GM21447 (cell line): ENCODE data around the gene ATAD5.
A peak's percentile ranks its signal among the peaks of the same experiment; 100 is the strongest.
"Not testable (repeated sequence)": the region's sequence is repeated elsewhere in the genome, so short reads cannot be mapped to it uniquely, and the experiment has no call there.

Experiments
- ATAC-seq: cut with Tn5 transposase; IDR thresholded peaks from one replicate; pipeline ENCODE4 v1.9.1; 2021; ENCODE audit not compliant: unreplicated experiment

The ATAD5 gene, protein sequence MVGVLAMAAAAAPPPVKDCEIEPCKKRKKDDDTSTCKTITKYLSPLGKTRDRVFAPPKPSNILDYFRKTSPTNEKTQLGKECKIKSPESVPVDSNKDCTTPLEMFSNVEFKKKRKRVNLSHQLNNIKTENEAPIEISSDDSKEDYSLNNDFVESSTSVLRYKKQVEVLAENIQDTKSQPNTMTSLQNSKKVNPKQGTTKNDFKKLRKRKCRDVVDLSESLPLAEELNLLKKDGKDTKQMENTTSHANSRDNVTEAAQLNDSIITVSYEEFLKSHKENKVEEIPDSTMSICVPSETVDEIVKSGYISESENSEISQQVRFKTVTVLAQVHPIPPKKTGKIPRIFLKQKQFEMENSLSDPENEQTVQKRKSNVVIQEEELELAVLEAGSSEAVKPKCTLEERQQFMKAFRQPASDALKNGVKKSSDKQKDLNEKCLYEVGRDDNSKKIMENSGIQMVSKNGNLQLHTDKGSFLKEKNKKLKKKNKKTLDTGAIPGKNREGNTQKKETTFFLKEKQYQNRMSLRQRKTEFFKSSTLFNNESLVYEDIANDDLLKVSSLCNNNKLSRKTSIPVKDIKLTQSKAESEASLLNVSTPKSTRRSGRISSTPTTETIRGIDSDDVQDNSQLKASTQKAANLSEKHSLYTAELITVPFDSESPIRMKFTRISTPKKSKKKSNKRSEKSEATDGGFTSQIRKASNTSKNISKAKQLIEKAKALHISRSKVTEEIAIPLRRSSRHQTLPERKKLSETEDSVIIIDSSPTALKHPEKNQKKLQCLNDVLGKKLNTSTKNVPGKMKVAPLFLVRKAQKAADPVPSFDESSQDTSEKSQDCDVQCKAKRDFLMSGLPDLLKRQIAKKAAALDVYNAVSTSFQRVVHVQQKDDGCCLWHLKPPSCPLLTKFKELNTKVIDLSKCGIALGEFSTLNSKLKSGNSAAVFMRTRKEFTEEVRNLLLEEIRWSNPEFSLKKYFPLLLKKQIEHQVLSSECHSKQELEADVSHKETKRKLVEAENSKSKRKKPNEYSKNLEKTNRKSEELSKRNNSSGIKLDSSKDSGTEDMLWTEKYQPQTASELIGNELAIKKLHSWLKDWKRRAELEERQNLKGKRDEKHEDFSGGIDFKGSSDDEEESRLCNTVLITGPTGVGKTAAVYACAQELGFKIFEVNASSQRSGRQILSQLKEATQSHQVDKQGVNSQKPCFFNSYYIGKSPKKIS (N-terminal part only)

DNA sequence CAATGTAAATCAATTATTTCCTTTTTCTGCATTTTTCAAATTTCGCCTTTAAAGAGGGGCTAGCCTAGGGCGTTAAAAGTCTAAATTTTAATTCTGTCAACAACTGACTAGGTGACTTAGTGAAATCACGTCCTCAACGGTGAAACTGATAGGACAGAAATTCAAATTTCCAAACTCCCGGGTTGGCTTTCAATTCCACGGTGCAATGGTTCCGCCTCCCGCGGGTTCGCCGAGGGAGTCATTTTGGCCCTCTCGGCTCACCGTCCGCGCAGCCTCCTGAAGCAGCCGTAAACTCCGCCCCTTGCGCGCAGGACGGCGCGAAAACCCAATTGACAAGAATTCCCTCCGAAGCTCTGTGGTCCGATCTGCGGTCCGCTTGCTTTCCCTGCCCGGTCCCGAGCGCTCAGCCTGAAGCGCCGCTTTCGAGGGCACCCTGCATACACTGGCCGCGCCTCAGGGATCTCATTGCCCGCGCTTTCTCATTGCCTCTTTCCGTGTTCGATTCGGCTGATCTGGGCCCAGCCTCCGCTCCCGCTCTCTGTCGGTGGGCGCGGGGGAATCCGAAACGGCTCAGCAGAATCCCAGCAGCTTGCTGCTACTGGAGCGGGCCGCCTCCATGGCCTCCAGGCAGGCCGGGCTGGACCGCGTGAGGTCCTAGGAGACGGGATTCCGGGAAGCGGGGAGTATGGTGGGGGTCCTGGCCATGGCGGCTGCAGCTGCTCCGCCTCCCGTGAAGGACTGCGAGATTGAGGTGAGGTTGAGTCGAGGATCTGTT, at the start of gene ATAD5:
Gene ATAD5 (plus strand): TSS at position 304 of the 775 bp plus-strand sequence. CDS start 382 bp downstream, at position 686.
- no peak for ATAC-seq

DNA sequence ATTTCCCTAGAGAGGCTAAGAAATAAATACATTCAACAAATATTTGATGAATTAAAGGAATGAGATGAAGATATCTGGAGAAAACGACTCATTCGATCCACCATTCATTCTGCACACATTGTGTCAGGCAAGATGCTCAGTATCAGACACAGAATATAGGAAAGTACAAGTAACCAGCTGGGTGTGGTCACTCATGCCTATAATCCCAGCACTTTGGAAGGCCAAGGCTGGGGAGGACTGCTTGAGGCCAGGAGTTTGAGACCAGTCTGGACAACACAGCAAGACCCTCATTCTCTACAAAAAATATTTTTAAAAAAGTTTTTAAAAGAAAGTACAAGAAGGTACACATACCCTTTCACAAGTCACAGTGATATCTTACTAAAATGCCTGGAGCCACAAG, 49.6 kb upstream of the ATAD5 start:
- ATAC-seq, result no peak

DNA sequence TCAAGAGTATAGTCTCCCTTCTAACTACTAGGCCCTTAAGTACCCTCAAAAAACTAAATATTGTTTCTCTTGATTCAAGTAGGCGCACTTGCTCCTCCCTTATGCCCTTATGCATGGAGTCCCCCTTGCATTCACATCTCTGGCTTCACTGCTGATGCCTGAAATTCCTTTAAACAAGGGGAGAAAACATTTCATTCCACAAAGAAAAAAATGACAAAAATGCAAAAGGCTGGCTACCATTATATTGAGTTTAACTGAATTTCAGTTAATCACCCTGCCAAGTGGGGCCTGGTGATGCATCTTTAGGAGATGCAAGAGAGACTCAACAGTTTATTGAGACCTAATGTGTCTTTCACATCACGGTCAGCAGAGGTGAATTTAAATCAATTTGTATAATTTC, 42.8 kb upstream of the ATAD5 start:
- ATAC-seq, result no peak

DNA sequence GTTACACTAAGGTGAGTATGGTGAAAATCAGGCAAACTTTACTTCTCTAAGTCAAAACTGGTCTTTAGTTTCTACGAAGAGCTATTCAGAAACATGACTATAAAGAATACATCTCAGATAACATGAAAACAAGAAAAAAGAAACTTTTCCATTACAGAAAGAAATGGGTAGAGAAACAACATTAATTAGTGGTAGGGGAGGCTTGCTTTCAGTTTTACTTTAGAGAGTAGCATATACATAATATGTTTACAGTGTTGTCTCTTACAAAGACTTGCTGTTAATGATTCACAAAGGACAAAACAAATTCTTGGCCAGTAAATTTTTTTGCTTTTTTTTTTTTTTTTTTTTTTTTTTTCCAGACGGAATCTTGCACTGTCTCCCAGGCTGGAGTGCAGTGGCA, 41.5 kb upstream of the ATAD5 start:
- no peak for ATAC-seq

DNA sequence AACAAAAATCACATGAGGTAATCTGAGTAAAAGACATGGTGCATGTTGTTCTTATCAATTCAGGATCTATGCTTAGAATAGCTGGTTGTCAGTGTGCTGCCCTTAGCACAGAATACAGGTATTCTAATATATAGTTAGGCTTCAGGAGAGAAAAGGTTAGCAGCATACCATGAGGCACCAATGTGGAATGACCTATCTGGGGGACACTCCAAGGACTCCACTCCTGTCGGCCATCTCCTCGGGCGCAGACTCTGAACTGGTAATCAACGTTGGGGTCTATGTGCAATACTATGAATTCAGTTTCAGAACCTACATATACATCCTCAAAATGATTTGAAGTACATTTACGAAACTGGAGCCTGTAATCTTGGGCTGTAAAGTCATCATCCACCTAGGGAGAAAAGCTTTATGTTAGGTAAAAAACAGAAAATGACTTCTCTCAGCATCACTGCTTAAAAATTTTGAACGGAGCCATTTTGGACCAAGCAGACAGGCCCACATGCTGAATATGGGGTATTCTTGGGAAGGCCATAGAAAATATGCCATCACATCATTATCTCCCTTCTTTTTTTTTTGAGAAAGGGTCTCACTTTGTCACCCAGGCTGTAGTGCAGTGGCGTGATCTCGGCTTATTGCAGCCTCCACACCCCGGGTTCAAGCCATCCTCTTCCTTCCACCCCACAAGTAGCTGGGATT, 38.3 kb upstream of the ATAD5 start:
- no peak for ATAC-seq

DNA sequence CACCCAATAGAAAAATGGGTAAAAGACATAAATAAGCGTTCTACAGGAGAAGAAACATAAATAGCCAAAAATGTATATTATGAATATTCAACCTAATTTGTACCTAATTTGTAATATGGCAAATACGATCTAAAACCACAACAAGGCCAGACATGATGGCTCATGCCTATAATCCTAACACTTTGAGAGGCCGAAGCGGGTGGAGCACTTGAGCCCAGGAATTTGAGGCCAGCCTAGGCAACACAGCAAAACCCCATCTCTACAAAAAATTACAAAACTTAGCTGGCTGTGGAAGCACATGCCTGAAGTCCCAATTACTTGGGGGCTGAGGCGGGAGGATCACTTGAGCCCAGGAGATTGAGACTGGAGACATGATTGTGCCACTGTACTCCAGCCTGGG, 37.4 kb upstream of the ATAD5 start:
- ATAC-seq, result no peak

DNA sequence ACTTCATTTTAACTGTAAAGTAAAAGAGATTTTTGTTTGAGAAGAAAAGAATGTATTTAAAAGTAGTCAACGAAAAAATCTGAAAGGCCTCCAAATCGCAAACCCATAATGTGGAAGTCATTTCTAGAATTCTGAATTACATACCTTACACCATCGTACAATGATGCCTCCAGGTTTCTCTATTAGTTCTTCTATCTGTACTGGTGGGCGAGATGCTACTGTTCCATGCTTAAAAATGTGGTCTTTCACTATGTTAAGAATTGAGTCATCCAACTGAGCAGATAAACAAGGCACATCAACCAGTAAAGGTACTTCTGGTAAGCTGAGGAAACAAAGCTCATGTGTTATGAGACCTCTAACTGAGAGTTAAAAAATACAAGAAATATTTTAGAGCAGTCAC, 35.8 kb upstream of the ATAD5 start:
- no peak for ATAC-seq

DNA sequence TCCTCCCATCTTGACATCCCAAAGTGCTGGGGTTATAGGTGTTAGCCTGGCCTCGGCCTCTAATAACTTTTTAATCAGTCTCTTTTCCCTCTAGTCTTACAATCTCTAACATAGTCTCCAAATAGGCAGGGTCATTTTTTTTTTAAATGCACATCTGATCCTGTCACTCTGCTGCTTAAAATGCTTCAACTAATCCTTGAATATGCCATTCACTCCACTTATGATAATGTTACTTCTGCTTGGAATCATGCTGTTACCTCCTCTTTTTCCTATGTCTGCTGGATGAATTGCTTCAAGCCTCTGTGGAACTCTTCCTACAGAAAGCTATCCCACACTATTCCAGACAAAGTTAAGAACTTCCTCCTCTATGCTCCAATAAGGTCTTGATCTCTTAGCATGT, 30.1 kb upstream of the ATAD5 start:
- ATAC-seq, result no peak

DNA sequence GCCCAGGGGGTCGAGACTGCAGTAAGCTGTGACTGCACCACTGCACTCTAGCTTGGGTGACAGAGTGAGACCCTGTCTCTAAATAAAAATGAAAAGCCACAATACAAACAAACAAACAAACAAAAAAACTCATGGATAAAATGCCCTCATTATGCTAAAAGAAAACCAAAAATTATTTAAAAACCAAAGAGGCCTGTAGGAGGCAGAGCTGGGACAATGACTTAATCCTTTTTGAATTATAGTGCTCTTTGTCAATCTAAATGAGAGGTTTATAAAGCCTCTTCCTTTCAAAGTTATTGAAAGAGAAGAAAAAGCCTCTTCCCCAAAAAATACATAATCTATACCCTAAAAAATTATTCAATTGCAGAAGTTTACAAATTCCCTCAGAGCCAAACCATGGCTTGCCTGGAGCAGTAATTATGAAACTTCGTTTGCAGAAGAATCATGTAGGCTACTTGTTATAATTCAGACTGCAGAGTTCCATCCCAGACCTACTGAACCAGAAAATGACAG, 25.8 kb upstream of the ATAD5 start:
- ATAC-seq, result no peak

DNA sequence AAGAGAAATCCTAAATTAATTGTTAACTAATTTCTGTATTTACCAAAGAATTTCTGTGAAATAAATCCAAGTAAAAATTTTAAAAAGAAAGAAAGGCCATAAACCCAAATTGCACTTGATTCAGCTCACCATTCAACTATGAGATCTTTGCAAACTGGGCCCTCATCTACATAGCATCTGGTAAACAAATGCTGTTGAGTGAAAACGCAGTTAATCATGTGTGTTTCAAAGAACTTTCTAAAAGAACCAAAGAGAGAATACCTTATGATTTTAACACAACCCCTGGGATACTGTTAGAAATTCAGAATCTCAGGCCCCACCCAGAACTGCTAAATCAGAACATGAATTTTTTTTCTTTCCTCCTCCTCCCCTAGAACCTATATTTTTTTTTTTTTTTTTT, 23.9 kb upstream of the ATAD5 start:
- ATAC-seq, result no peak

DNA sequence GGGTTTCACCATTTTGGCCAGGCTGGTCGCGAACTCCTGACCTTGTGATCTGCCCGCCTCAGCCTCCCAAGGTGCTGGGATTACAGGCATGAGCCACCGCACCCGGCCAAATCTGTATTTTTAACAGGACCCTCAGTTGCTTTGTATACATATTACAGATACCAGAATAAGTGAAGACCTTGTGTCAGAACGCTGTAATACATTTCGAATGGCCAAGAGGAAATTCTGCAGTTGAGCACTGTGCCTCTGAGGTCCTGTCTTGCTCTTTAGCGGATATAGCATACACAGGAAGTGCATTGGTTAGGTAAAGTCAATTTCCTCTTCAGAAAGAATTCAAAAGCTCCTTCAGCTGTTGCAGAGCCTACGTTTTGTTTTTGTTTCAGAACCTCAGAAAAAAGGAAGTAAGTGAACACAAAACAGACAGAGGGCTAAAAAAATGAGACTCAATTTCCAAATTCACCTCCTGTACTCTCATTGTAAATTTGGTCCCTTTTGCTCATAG, 22.9 kb upstream of the ATAD5 start:
- peak; percentile 86 for ATAC-seq

DNA sequence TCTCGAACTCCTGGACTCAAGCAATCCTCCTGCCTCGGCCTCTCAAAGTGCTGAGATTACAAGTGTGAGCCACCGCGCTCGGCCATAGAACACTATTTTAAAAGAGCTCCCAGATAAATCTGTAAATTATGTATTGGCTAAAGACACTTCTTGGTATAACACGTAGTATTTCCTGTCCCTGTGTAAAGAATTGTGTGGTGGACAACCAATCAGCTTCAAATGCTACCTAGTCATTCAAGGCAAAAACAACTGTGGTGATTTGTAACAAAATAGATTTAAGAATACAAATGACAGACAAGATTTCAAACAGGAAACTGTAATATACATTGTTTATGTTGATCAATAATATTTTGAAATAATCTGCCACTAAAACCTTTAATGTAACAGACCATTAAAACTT, 21.9 kb upstream of the ATAD5 start:
- no peak for ATAC-seq

DNA sequence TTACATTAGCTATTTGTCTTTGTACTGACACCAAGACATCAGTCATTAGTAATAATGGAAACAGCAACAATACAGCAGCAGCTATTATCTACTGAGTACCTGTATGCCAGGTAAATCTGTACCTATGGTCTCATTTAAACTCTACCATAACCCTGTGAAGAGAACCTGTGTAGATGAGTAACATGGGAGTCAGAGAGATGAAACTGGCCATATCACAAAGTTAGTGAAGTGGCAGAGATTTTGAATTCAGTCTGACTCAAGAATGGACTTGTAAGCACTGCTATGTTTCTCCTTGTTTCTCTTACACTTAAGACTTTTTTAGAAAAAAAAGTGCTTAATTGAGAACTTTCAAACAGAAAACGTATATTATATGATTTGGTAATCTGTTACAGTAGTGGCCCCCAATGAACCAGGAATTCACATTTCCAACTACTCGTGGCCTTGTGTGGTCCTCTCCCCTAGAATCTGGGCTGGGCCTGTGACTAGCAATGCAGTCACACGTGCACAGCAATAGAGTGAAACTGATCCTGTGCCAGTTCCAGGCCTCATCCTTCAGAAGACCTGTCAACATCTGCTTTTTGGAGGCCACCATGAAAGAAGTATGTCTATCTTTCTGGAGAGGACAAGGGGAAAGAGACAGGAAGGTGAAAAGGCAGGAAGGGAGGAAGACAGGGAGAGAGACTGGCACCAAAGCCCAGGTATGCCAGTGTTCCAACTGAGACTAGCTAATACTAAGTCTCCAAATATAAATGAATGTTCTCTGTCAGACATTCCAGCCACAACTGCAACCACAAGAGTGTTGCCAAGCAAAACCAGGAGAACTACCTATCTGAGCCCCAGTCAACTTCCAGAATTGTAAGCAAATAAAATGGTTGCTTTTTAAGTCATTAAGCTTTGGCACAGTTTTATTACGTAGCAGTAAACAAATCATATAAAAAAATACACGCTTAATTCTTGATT, 19.3 kb upstream of the ATAD5 start:
- ATAC-seq, result no peak

DNA sequence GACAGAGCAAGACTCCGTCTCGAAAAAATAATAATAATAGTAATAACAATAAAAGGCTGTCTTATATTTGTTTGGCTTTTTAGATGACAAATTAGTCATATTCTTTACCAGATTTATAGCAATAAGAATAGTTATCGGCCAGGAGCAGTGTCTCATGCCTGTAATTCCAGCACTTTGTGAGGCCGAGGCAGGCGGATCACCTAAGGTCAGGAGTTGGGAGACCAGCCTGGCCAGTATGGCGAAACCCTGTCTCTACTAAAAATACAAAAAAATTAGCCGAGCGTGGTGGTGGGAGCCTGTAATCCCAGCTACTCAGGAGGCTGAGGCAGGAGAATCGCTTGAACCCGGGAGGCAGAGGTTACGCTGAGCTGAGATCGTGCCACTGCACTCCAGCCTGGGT, 17.5 kb upstream of the ATAD5 start:
- ATAC-seq, result not testable (repeated sequence)

DNA sequence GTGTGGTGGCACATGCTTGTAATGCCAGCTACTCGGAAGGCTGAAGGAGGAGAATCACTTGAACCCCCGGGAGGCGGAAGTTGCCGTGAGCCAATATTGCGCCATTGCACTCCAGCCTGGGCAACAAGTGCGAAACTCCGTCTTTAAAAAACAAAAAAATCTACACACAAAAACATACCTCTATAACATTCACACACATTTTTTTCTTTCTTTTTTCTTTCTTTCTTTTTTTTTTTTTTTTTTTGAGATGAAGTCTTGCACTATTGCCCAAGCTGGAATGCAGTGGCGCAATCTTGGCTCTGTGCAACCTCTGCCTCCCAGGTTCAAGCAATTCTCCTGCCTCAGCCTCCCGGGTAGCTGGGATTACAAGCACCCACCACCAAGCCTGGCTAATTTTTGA, 16.9 kb upstream of the ATAD5 start:
- not testable (repeated sequence) for ATAC-seq

DNA sequence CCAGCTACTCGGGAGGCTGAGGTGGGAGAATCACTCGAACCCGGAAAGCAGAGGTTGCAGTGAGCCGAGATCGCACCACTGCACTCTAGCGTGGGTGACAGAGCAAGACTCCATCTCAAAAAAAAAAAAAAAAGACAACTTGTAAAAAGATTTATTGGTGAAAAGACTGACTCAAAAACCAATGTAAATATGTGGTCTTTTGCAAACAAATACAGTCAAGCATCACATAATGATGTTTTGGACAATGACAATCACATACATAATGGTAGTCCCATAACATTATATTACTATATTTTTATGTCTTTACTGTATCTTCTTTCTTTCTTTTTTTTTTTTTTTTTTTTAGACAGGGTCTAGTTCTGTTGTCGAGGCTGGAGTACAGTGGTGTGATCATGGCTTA, 15.6 kb upstream of the ATAD5 start:
- no peak for ATAC-seq

DNA sequence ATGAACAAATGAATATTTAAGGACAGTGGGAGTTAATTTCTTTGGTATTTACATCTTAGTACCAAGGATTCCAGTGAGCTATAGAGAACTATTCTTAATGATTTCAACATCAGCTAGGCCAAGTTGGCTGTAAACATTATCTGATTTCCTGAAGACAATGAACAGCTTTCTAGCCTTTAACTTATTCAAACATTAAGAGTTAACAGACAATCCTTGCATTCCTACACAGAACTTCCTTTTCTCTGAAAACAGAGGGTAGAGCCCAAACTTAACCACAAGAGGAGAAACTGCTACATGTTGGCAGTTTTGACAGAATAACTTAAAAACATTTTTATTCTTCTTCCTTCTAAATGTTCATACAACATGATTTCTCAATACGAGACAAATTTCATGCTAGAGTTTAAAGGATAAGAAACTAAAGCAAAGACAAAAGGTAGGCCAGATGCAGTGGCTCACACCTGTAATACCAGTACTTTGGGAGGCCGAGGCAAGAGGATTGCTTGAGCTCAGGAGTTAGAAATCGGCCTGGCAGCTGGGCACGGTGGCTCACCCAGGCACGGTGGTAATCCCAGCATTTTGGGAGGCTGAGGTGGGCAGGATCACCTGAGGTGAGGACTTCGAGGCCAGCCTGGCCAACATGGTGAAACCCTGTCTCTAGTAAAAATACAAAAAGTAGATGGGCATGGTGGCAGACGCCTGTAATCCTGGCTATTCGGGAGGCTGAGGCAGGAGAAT, 11.6 kb upstream of the ATAD5 start:
- no peak for ATAC-seq
